OCI-LY1 (cell line): ENCODE data around the gene RGS9.

Source experiments
- H2AFZ ChIP-seq: fragments of 200-600 bp; sonication (generic), shearing (Covaris generic); 2 replicates; pipeline ENCODE4 v1.6.0; 2014; ENCODE audit warnings: antibody characterized with exemption, mild to moderate bottlenecking, low read length
- H3F3A ChIP-seq: fragments of 200-600 bp; sonication (generic), shearing (Covaris generic); 2 replicates; pipeline ENCODE4 v1.6.0; 2014; ENCODE audit warnings: mild to moderate bottlenecking, antibody characterized with exemption, low read length, moderate library complexity; ENCODE audit not compliant: insufficient read depth
- H3K27ac ChIP-seq: fragments of 200-600 bp; sonication (generic); 2 replicates; pipeline ENCODE4 v1.5.1; 2014; ENCODE audit warnings: low read length, mixed run types, mild to moderate bottlenecking, low read depth; ENCODE audit not compliant: poor library complexity, severe bottlenecking
- H3K27me3 ChIP-seq: fragments of 200-600 bp; sonication (generic); 2 replicates; pipeline ENCODE4 v1.6.0; 2014; ENCODE audit warnings: antibody characterized with exemption, mild to moderate bottlenecking, low read length, moderate library complexity; ENCODE audit not compliant: insufficient read depth
- H3K36me3 ChIP-seq: fragments of 200-600 bp; sonication (generic); 2 replicates; pipeline ENCODE4 v1.6.1; 2014; ENCODE audit warnings: mild to moderate bottlenecking, antibody characterized with exemption, low read length, moderate library complexity, mixed read lengths; ENCODE audit not compliant: insufficient read depth
- H3K4me1 ChIP-seq: fragments of 200-600 bp; sonication (generic); 2 replicates; pipeline ENCODE4 v1.5.1; 2014; ENCODE audit warnings: mild to moderate bottlenecking, low read length, moderate library complexity; ENCODE audit not compliant: insufficient read depth, severe bottlenecking
- H3K4me2 ChIP-seq: fragments of 200-600 bp; sonication (generic), shearing (Covaris generic); 2 replicates; pipeline ENCODE4 v1.6.1; 2014; ENCODE audit warnings: low read length
- H3K4me3 ChIP-seq: fragments of 200-600 bp; sonication (generic); 2 replicates; pipeline ENCODE4 v1.5.1; 2014; ENCODE audit warnings: low read length, low read depth, mild to moderate bottlenecking, mixed read lengths; ENCODE audit not compliant: poor library complexity, severe bottlenecking
- H3K79me2 ChIP-seq: fragments of 200-600 bp; shearing (Covaris generic); 2 replicates; pipeline ENCODE4 v1.6.1; 2016; ENCODE audit warnings: mixed run types, low read length, mixed read lengths; ENCODE audit not compliant: insufficient read depth
- H3K9ac ChIP-seq: fragments of 200-600 bp; sonication (generic), shearing (Covaris generic); 2 replicates; pipeline ENCODE4 v1.6.1; 2014; ENCODE audit warnings: mild to moderate bottlenecking, low read length, mixed read lengths
- H3K9me2 ChIP-seq: fragments of 200-600 bp; sonication (generic), shearing (Covaris generic); 2 replicates; pipeline ENCODE4 v1.6.1; 2014; ENCODE audit warnings: low read depth, mild to moderate bottlenecking, low read length, mixed read lengths
- H3K9me3 ChIP-seq: fragments of 200-600 bp; shearing (Covaris generic); 2 replicates; pipeline ENCODE4 v1.6.1; 2014; ENCODE audit warnings: low read length, mixed read lengths
- H4K20me1 ChIP-seq: fragments of 200-600 bp; sonication (generic), shearing (Covaris generic); 2 replicates; pipeline ENCODE4 v1.6.0; 2016; ENCODE audit warnings: mild to moderate bottlenecking, low read length; ENCODE audit not compliant: insufficient read depth
- CTCF ChIP-seq: fragments of 200-600 bp; sonication (generic), shearing (Covaris generic); IDR thresholded peaks from 2 replicates; pipeline ENCODE4 v1.5.1; 2017; ENCODE audit warnings: mild to moderate bottlenecking, antibody characterized with exemption, low read length, moderate library complexity, mixed read lengths
- EZH2 ChIP-seq: fragments of 200-600 bp; sonication (generic), shearing (Covaris generic); IDR thresholded peaks from 2 replicates; pipeline ENCODE4 v1.8.0; 2017; ENCODE audit warnings: borderline replicate concordance, mixed run types, mild to moderate bottlenecking, antibody characterized with exemption, low read length, moderate library complexity, mixed read lengths

RGS9 gene

GRCh38 chr17:65229621-65229995 is 92.4 kb downstream of the RGS9 start:
- no peaks in the 10 kb centered on the region for H3F3A ChIP-seq
- H3K79me2 ChIP-seq = no peaks in the 10 kb centered on the region
- H4K20me1 ChIP-seq = no peaks in the 10 kb centered on the region
- H3K36me3 ChIP-seq = no peaks in the 10 kb centered on the region
- no peak overlapping the region for H3K4me2 ChIP-seq
- TF ChIP-seq EZH2 (no peak), CTCF (no peak)
- H3K4me1 ChIP-seq = no peaks in the 10 kb centered on the region
- no peaks in the 10 kb centered on the region for H3K9me3 ChIP-seq
- no peak overlapping the region for H3K4me3 ChIP-seq
- no peaks in the 10 kb centered on the region; the same call in 1 of the 2 replicates for H3K27me3 ChIP-seq
- H3K9ac ChIP-seq = no peak overlapping the region
- H3K27ac ChIP-seq = no peak overlapping the region
- H2AFZ ChIP-seq = no peak overlapping the region
- no peaks in the 10 kb centered on the region for H3K9me2 ChIP-seq

- Histone ChIP-seq H3K27me3 (no peaks in the 10 kb centered on the region; the same call in 1 of the 2 replicates), H3K9ac (no peak overlapping the region), H3K36me3 (no peaks in the 10 kb centered on the region), H4K20me1 (no peaks in the 10 kb centered on the region), H3K4me2 (no peak overlapping the region), H3K9me3 (no peaks in the 10 kb centered on the region), H3F3A (no peaks in the 10 kb centered on the region), H3K79me2 (no peaks in the 10 kb centered on the region), H3K4me1 (no peaks in the 10 kb centered on the region), H3K27ac (no peak overlapping the region), H2AFZ (no peak overlapping the region), H3K4me3 (no peak overlapping the region), H3K9me2 (no peaks in the 10 kb centered on the region)
- no peak for TF ChIP-seq CTCF
- no peak for TF ChIP-seq EZH2
Observed at GRCh38 chr17:65230040-65230439, 92.9 kb downstream of the RGS9 start.

GRCh38 chr17:65231086-65231485 is 93.9 kb downstream of the RGS9 start:
- H3K27me3 ChIP-seq = no peaks in the 10 kb centered on the region; the same call in 1 of the 2 replicates
- no peaks in the 10 kb centered on the region for H4K20me1 ChIP-seq
- no peaks in the 10 kb centered on the region for H3K4me1 ChIP-seq
- no peak overlapping the region for H3K4me3 ChIP-seq
- no peaks in the 10 kb centered on the region for H3F3A ChIP-seq
- H3K9ac ChIP-seq = no peak overlapping the region
- H3K9me2 ChIP-seq = no peaks in the 10 kb centered on the region
- H3K36me3 ChIP-seq = no peaks in the 10 kb centered on the region
- no peak overlapping the region for H3K27ac ChIP-seq
- H3K9me3 ChIP-seq = no peaks in the 10 kb centered on the region
- TF ChIP-seq EZH2 = no peak
- TF ChIP-seq CTCF = no peak
- no peaks in the 10 kb centered on the region for H3K79me2 ChIP-seq
- H2AFZ ChIP-seq = no peak overlapping the region
- no peak overlapping the region for H3K4me2 ChIP-seq
